Upper lobe of left lung (tissue), 4 donors: ENCODE data around the gene TRIM41.
"Not testable (repeated sequence)": the region's sequence is repeated elsewhere in the genome, so short reads cannot be mapped to it uniquely, and the experiment has no call there.

ENCODE experiments used
- EP300 ChIP-seq, 4 donors: sonication (generic); formaldehyde crosslinking; IDR thresholded peaks; one replicate each; pipeline ENCODE4 v1.5.1; 2017; ENCODE audit warnings: antibody characterized with exemption in 4 of 4, control low read depth in 2 of 4
- POLR2A ChIP-seq, 4 donors: fragments of 450-650 bp; IDR thresholded peaks; one replicate each; pipeline ENCODE4 v1.5.1; 2016 to 2017; ENCODE audit warnings: antibody characterized with exemption in 4 of 4, mild to moderate bottlenecking in 2 of 4
- POLR2AphosphoS5 ChIP-seq, 2 donors: sonication (generic); formaldehyde crosslinking; IDR thresholded peaks; one replicate each; pipeline ENCODE4 v1.5.1; 2017; ENCODE audit warnings: antibody characterized with exemption in 2 of 2
- TF ChIP-seq, protein P1 (sequence below), 6 experiments: fragments of 450-650 bp in 4 of 6; fragments of 200-600 bp in 2 of 6; sonication (generic) in 2 of 6; IDR thresholded peaks; one replicate each; pipeline ENCODE4 v1.5.1; 2016 to 2019; ENCODE audit warnings: antibody characterized with exemption in 6 of 6

GRCh38 chr5:181210148-181210547 is 12.9 kb upstream of the TRIM41 start:
- TF ChIP-seq, protein P1, sequence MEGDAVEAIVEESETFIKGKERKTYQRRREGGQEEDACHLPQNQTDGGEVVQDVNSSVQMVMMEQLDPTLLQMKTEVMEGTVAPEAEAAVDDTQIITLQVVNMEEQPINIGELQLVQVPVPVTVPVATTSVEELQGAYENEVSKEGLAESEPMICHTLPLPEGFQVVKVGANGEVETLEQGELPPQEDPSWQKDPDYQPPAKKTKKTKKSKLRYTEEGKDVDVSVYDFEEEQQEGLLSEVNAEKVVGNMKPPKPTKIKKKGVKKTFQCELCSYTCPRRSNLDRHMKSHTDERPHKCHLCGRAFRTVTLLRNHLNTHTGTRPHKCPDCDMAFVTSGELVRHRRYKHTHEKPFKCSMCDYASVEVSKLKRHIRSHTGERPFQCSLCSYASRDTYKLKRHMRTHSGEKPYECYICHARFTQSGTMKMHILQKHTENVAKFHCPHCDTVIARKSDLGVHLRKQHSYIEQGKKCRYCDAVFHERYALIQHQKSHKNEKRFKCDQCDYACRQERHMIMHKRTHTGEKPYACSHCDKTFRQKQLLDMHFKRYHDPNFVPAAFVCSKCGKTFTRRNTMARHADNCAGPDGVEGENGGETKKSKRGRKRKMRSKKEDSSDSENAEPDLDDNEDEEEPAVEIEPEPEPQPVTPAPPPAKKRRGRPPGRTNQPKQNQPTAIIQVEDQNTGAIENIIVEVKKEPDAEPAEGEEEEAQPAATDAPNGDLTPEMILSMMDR (IDR thresholded peaks at IDR 0.05): not testable (repeated sequence)
- not testable (repeated sequence) for TF ChIP-seq POLR2AphosphoS5, POLR2A, EP300 (IDR thresholded peaks at IDR 0.05)
